Right lobe of liver (tissue), 6 donors: ENCODE measurements around the gene CXCL11. TPM values are rescaled to one million over a fixed set of nuclear protein-coding genes. Genes with fewer than 3 reads are reported as not detected.

Experiments
- ATAC-seq, 4 donors: fragments of 200-7000 bp; cut with Tn5 transposase; one replicate each; pipeline ENCODE4 v1.9.1; 2020; ENCODE audit warnings: mild to moderate bottlenecking in 4 of 4, moderate library complexity in 4 of 4
- DNase-seq, 3 donors: peaks; one replicate each; pipeline ENCODE4 v3.0.0-alpha.2; 2020
- H3K27ac ChIP-seq, 3 donors: fragments of 200-600 bp; one replicate each; pipeline ENCODE4 v1.8.0; 2022
- H3K27me3 ChIP-seq, 2 donors: fragments of 200-600 bp; one replicate each; pipeline ENCODE4 v1.8.0; 2022
- H3K36me3 ChIP-seq, 4 donors: fragments of 200-600 bp; sonication (generic) in 1 of 4; one replicate each; pipeline versions ENCODE4 v1.5.1 to v1.8.0; 2017 to 2022; ENCODE audit warnings: control low read depth in 1 of 4
- H3K4me1 ChIP-seq, 4 donors: fragments of 200-600 bp; sonication (generic) in 1 of 4; one replicate each; pipeline versions ENCODE4 v1.5.1 to v1.8.0; 2017 to 2022; ENCODE audit warnings: control low read depth in 1 of 4
- H3K4me3 ChIP-seq, 3 donors: fragments of 200-600 bp; one replicate each; pipeline ENCODE4 v1.8.0; 2022
- H3K9me3 ChIP-seq, 4 donors: fragments of 200-600 bp; sonication (generic) in 1 of 4; one replicate each; pipeline versions ENCODE4 v1.5.1 to v1.8.0; 2017 to 2022; ENCODE audit warnings: control low read depth in 1 of 4
- CTCF ChIP-seq, 4 donors: fragments of 200-600 bp in 3 of 4; fragments of 450-650 bp in 1 of 4; IDR thresholded peaks; one replicate each; pipeline versions ENCODE4 v1.5.1 to v1.8.0; 2016 to 2022; ENCODE audit warnings: antibody characterized with exemption in 4 of 4, mild to moderate bottlenecking in 2 of 4
- POLR2A ChIP-seq: fragments of 450-650 bp; IDR thresholded peaks from one replicate; pipeline ENCODE4 v1.6.1; 2017; ENCODE audit warnings: antibody characterized with exemption, mild to moderate bottlenecking
- WGBS: methylation state at CpG from one replicate; pipeline ENCODE4 v1.1.6; 2018; ENCODE audit warnings: low coverage, low lambda C conversion rate; ENCODE audit not compliant: insufficient coverage; ENCODE audit errors: missing lambda C conversion rate; 5-methylcytosine and 5-hydroxymethylcytosine counted together
- intact Hi-C, 2 donors: fragments of 100-400 bp; cut with DNase I; formaldehyde crosslinking; loops; one replicate each; pipeline versions ENCODE4 v1.11.2 to v1.14.1; 2022
- total RNA-seq, 6 experiments: library from RNA; depleted of rRNA in 2 of 6; stranded (reverse); fragments of >200 nt in 2 of 6; fragmentation: NEBNext Ultra II Directional in 3 of 6; extraction: Animal tissue kit (Norgen Biotek cat#: 25700) in 3 of 6; gene quantifications; one replicate each; pipeline versions ENCODE4 v1.1.0 to v1.2.4, GENCODE V29; 2016 to 2023
- donor health status: DM: no; HTN: yes; CAD: no.
- donor health status: DM: no; HTN: no; CAD: no.
- donor health status: DM: no; HTN: no; CAD: no.
- donor health status: DM: no; HTN: yes; CAD: no.
- donor health status: DM: no; HTN: yes; CAD: no.

CXCL11 gene
- total RNA-seq, 6 experiments from 2014 or later = 0.20 to 0.35 TPM; not detected in 4

GRCh38 chr4:75989846-75990528, 45.9 kb downstream of the CXCL11 start:
- H3K4me3 ChIP-seq = peak overlapping the region; percentile 78 to 91 (median 87)
- intact Hi-C loops = loop anchor here (5.0 to 10.0 kb wide), 2 partner anchors 75 to 78 kb away; no protein-coding TSS in a partner anchor
- under 1% methylated on average over 20 of the region's 20 CpGs for WGBS
- ATAC-seq = peak; percentile 8 to 29 (median 20)
- TF ChIP-seq CTCF (IDR thresholded peaks at IDR 0.05) (no peak), POLR2A (no peak)
- no peaks in the 10 kb centered on the region for H3K9me3 ChIP-seq
- DNase-seq = no peak
- peak overlapping the region in 2 of 3 donors; percentile 30 to 39 for H3K27ac ChIP-seq
- H3K27me3 ChIP-seq = no peaks in the 10 kb centered on the region
- H3K36me3 ChIP-seq = no peaks in the 10 kb centered on the region
- H3K4me1 ChIP-seq = peaks cover 0 to 17% (median 8%) of the 10 kb centered on the region in 4 donors

GRCh38 chr4:75985116-75985515, 50.8 kb downstream of the CXCL11 start:
- peaks cover 0 to 15% (median 7%) of the 10 kb centered on the region in 4 donors for H3K4me1 ChIP-seq
- no peak overlapping the region for H3K27ac ChIP-seq
- no peaks in the 10 kb centered on the region for H3K9me3 ChIP-seq
- DNase-seq (no peak), ATAC-seq (no peak)
- H3K36me3 ChIP-seq = peaks cover 0 to 22% (median 3%) of the 10 kb centered on the region in 4 donors
- no peak for TF ChIP-seq CTCF (IDR thresholded peaks at IDR 0.05)
- no peak for TF ChIP-seq POLR2A
- intact Hi-C loops = loop anchor here in 1 of 2 donors (5.0 kb wide), 1 partner anchor 73 kb away; no protein-coding TSS in a partner anchor
- H3K4me3 ChIP-seq = no peak overlapping the region
- H3K27me3 ChIP-seq = no peaks in the 10 kb centered on the region
- WGBS = 97% methylated on average over 3 of the region's 3 CpGs

Other genes with a start within 250 kb of the CXCL11 start
- not detected for gene PPEF2, start 133.6 kb downstream of the CXCL11 start, total RNA-seq
- gene NAAA, start 95.1 kb downstream of the CXCL11 start, total RNA-seq = 10 to 100 TPM; 24.2 to 80.7 (median 41.9) TPM
- gene SDAD1, start 45.1 kb downstream of the CXCL11 start, total RNA-seq = 10 to 100 TPM; 11.6 to 21.3 (median 17.2) TPM
- 1 to 10 TPM in 4 of 6 experiments, under 1 TPM in 1, not detected in 1; 0.73 to 3.6 (median 2.6) TPM for gene CXCL9, start 28.6 kb downstream of the CXCL11 start, total RNA-seq
- gene CXCL10, start 12.6 kb downstream of the CXCL11 start, total RNA-seq = 1 to 10 TPM in 4 of 6 experiments, under 1 TPM in 1, not detected in 1; 0.42 to 7.0 (median 5.4) TPM
- not detected for gene ART3, start 38.6 kb upstream of the CXCL11 start, total RNA-seq
- gene NUP54, start 112.3 kb upstream of the CXCL11 start, total RNA-seq = 10 to 100 TPM; 13.3 to 18.9 (median 14.4) TPM
- 100 to 1,000 TPM; 102 to 133 (median 125) TPM for gene SCARB2, start 177.8 kb upstream of the CXCL11 start, total RNA-seq
- gene FAM47E, start 215.7 kb upstream of the CXCL11 start, total RNA-seq = 1 to 10 TPM; 1.2 to 5.0 (median 2.9) TPM